HG03460 (cell line): ENCODE measurements around the gene HPCAL1.
"Not testable (repeated sequence)": the region's sequence is repeated elsewhere in the genome, so short reads cannot be mapped to it uniquely, and the experiment has no call there.

Experiments
- ATAC-seq: cut with Tn5 transposase; IDR thresholded peaks from one replicate; pipeline ENCODE4 v1.9.1; 2021; ENCODE audit not compliant: unreplicated experiment

HPCAL1 gene

DNA sequence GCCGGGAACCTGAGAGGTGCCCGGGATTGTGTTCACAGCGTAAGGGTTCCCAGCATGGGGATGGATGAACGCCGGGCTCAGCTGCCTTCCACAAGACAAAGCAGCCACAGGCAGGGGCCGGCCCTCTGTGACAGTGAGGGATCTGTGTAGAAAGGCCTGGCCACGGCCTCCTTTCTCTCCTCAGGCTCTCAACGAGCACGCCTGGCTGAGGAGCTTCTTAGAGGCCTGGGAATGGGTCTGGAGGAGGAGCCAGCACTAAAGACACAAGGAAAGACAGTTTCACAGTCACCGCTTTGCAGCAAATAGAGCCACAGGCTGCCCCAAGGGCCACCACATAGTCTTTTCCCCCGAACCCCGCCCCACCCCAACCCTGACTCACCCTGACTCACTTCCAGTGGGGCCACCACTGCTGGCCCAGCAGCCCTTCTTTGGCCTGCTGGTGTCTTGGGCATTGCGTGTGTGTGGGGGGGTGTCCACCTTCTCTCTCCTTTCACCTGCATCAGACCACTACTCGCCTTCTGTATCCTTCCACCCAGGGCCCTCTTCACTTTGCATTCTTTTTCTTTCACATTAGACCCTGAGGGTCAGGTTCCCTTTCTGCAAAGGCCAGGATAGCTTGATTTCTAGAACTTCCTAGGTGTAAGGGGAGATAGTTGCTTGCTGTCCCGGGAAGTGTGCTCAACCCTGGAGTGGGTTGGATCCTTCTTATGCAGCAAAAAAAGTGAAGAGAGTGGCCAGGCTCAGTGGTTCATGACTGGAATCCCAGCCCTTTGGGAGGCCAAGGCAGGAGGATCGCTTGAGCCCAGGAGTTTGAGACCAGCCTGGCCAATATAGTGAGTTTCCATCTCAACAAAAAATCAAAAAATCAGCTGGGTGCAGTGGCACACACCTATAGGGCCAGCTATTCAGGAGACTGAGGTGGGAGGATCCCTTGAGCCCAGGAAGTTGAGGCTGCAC, 19.3 kb upstream of the HPCAL1 start:
- ATAC-seq: no peak

DNA sequence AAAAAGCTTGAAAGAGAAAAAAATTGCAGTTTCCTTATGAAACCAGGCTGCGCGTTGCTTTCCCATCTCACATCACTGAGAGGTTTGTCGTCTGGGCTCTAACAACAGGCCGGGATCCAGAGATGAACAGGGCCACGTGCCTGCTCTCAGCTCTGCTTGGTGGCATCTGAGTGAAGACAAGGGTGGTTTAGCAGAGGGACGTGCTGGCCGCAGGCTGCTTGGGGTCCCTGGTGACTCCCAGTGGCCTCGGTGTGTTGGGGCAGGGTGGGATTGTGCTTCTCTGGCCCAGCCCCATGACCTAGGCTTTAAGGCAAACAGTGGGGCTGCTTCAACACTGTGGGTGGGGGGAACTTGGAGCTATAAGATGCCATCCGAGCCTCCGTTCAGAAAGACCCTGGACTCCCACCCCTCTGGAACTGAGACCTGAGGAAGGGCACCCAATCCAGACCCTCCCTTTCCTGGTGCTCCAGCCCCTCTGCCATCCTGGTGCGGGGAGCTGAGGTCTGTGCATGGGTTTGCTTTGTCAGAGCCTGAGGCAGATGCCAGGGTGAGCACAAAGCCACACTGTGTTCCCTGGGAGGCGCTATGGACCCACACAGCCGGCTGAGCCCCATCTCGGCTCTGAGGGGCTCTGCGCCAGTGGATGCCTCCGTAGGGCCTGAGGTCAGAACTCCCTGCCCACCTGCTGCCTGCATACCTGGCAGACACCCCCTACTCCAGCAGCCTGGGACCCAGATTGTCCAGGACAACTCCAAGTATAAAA, 18.4 kb upstream of the HPCAL1 start:
- ATAC-seq: no peak

DNA sequence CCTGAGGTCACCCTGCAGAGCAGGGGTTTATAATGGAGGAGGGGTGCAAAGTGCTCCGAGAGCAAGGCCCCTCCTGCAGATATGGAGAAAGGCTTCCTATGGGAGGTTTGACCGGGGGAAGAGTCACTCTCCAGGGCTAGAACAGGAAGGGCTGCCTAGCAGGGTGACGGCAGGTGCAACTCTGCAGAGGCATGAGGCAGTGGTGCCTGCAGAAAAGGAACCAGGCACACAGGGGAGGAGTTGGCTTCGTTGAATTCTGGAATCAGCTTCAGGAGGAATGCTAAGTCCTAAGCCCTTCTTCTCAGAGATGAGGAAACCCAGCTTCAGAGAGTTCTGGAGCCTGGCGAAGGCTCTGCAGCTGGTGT, 17.5 kb upstream of the HPCAL1 start:
- ATAC-seq: no peak

DNA sequence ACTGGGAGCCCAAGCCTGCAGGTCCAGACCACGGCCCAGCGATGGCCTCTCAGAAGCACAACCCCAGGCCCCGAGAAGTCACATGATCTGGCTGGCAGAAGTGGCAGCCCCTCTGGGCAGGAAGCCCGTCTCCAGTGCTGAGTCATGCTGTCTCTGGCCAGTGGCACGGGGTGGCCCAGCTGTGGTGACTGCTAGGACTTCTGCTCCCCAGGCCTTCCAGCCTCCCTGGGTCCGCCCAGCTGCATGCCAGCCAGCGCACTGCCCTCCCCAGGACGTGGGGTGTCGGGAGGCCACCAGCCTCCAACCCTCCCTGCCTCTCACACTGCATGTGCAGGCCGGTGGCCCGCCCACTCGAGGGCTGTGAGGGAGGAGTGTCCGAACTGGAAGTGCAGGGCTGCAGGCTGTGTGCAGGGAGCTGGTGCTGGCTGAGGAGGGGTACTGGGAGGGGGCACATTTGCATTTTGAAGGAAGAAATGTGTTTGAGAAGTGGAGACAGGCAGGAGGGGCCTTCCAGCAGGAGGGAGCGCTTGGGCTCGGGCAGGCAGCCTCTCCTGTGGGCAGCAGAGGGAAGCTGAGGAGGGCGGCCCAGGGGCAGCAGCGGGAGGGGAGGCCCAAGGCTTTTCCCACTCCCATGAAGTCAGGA, 17.0 kb upstream of the HPCAL1 start:
- ATAC-seq: no peak

- no peak for ATAC-seq
Observed at GRCh38 chr2:10286216-10287037, 16.3 kb upstream of the HPCAL1 start.

GRCh38 chr2:10287761-10288160, 14.9 kb upstream of the HPCAL1 start:
- ATAC-seq: no peak

DNA sequence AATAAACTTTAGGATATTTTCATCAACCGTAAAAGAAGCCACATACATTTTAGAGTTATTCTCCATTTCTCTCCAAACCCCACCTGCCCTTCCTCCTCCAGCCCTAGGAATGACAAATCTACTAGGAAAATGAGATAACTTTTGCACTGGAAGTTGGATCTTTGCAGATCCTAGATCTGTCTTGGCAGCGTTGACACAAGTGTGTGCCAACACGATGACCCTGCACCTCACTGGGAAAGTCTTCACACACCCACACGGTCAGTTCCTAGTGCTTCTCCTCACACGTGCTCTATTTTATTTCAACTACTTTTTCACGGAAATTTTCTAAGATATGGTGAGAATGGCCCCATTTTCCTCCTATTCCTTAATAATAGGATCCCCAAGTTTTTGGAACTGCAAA, 14.1 kb upstream of the HPCAL1 start:
- ATAC-seq: no peak

DNA sequence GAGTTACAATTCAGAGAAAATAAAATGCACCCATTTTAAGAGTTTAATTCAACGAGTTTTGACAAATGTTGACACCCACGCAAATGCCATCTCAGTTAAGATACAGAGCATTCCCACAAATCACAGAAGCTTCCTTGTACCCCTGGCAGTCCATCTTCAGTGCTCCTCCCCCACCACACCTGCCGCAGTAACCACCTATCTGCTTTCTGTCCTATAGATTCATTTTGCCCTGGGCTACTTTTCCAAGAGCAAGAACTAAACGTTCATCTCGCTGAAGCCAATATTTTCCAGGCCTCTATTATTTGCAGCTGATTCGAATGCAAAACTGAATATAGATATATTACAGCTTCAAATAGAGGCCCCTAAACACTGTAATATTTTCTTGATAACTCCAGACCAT, 13.4 kb upstream of the HPCAL1 start:
- ATAC-seq: no peak

GRCh38 chr2:10289891-10290290, 12.8 kb upstream of the HPCAL1 start:
- no peak for ATAC-seq

- ATAC-seq: not testable (repeated sequence)
Observed at GRCh38 chr2:10291376-10291775, 11.3 kb upstream of the HPCAL1 start.

DNA sequence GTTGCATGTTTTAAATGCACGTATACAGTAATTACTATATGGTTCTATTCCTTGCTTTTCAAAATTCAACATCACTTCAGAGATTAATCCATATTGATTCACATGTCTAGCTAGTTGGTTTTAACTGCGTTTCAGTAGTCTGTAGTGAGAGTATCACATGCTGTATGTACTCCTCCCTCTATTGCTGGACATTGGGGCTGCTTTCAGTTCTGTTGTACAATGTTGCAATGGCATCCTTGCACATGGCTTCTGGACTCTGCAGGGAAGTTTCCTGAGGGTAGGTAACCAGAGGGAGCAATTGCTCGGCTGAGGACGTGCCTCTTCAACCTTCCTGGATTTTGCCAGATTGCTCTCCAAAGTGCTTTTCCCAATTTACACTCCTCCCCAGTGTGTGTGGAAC, 10.7 kb upstream of the HPCAL1 start:
- no peak for ATAC-seq

GRCh38 chr2:10293603-10294002, 9.1 kb upstream of the HPCAL1 start:
- ATAC-seq: no peak

DNA sequence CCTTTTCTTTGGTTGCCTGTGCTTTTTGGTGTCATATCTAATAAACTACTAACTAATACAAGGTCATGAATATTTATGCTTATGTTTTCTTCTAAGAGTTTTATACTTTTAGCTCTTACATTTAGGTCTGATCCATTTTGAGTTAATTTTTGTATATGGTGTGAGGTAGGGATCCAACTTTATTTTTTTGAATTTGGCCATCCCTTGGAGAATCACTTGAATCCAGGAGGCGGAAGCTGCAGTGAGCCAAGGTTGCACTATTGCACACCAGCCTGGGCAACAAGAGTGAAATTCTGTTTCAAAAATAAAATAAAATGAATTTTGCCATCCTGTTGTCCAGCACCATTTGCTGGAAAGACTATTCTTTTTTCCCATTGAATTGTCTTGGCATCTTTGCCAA, 8.6 kb upstream of the HPCAL1 start:
- ATAC-seq: no peak

- not testable (repeated sequence) for ATAC-seq
Observed at GRCh38 chr2:10295649-10296048, 7.1 kb upstream of the HPCAL1 start.

- no peak for ATAC-seq
Observed at GRCh38 chr2:10296142-10296541, 6.6 kb upstream of the HPCAL1 start.

GRCh38 chr2:10297191-10297830, 5.4 kb upstream of the HPCAL1 start:
- no peak for ATAC-seq

- no peak for ATAC-seq
Observed at GRCh38 chr2:10297959-10298531, 4.7 kb upstream of the HPCAL1 start.

DNA sequence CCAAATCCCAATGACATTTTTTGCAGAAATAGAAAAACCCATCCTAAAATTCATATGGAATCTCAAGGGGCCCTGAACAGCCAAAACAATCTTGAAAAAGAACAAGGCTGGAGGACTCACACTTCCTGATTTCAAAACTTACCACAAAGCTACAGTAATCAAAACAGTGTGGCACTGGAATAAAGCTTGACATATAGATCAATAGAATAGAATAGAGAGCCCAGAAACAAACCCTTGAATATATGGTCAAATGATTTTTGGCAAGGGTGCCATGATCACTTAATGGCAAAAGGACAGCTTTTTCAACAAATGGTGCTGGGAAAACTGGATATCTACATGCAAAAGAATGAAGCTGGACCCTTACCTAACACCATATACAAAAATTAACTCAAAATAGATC, 3.9 kb upstream of the HPCAL1 start:
- ATAC-seq: not testable (repeated sequence)

- no peak for ATAC-seq
Observed at GRCh38 chr2:10300328-10300920, 2.3 kb upstream of the HPCAL1 start.
